Measurements from ENCODE around the gene ST14. TPM values are rescaled to one million over a fixed set of nuclear protein-coding genes. Genes with fewer than 3 reads are reported as not detected.
"Not testable (repeated sequence)": the region's sequence is repeated elsewhere in the genome, so short reads cannot be mapped to it uniquely, and the experiment has no call there.

Gene ST14
- total and polyA plus RNA-seq, 2 experiments from 2014 or later, result not detected

- no peaks in the 10 kb centered on the region for H3K36me3 ChIP-seq (ENCODE audit: low read depth)
- no peak overlapping the region for H3K4me3 ChIP-seq
- in situ Hi-C loops (cut with MboI), result no loop called here
- DNase-seq, result peak; percentile 61
- TF ChIP-seq EZH2 (IDR thresholded peaks at IDR 0.05; ENCODE audit: insufficient read depth, poor library complexity, severe bottlenecking), result no peak
- no peak for TF ChIP-seq EZH2phosphoT487 (IDR thresholded peaks at IDR 0.05; ENCODE audit: insufficient read depth, low read depth)
- peaks cover 8% of the 10 kb centered on the region; the same call in 1 of the 2 replicates for H3K4me1 ChIP-seq (ENCODE audit: insufficient read depth)
- H3K27me3 ChIP-seq (replicated peaks; ENCODE audit: insufficient read depth), result no peaks in the 10 kb centered on the region
- 43 to 44% methylated on average over 3 of the region's 3 CpGs for WGBS, 2 experiments (ENCODE audit: low coverage in 1 of 2, low lambda C conversion rate in 2 of 2, missing lambda C conversion rate in 2 of 2)
- H3K9me2 ChIP-seq (ENCODE audit: insufficient read depth), result no peaks in the 10 kb centered on the region
- no peak overlapping the region for H2AFZ ChIP-seq
- no peak overlapping the region for H3K27ac ChIP-seq
- no peaks in the 10 kb centered on the region for H3F3A ChIP-seq (ENCODE audit: insufficient read depth)
- H3K4me2 ChIP-seq (ENCODE audit: unreplicated experiment), result no peak overlapping the region
- no peaks in the 10 kb centered on the region for H4K20me1 ChIP-seq (ENCODE audit: insufficient read depth)
- no peaks in the 10 kb centered on the region for H3K9me3 ChIP-seq (ENCODE audit: low read depth)
- H3K9ac ChIP-seq, result no peak overlapping the region
- H3K79me2 ChIP-seq (ENCODE audit: insufficient read depth), result peaks cover 41% of the 10 kb centered on the region
These were observed 87.2 kb downstream of the ST14 start for GRCh38 chr11:130246738-130247137.

GRCh38 chr11:130247319-130247718 lies 87.7 kb downstream of the ST14 start:
- Histone ChIP-seq H3K9me3 (ENCODE audit: low read depth) (no peaks in the 10 kb centered on the region), H3K27ac (no peak overlapping the region), H3K27me3 (replicated peaks; ENCODE audit: insufficient read depth) (no peaks in the 10 kb centered on the region), H3K4me3 (no peak overlapping the region), H3K4me1 (ENCODE audit: insufficient read depth) (peaks cover 8% of the 10 kb centered on the region; the same call in 1 of the 2 replicates), H3K79me2 (ENCODE audit: insufficient read depth) (peaks cover 46% of the 10 kb centered on the region), H4K20me1 (ENCODE audit: insufficient read depth) (no peaks in the 10 kb centered on the region), H3K36me3 (ENCODE audit: low read depth) (no peaks in the 10 kb centered on the region), H2AFZ (no peak overlapping the region), H3K9ac (no peak overlapping the region), H3K4me2 (ENCODE audit: unreplicated experiment) (no peak overlapping the region), H3K9me2 (ENCODE audit: insufficient read depth) (no peaks in the 10 kb centered on the region), H3F3A (ENCODE audit: insufficient read depth) (no peaks in the 10 kb centered on the region)
- WGBS, 2 experiments (ENCODE audit: low coverage in 1 of 2, low lambda C conversion rate in 2 of 2, missing lambda C conversion rate in 2 of 2), result 93 to 100% methylated on average over 2 of the region's 2 CpGs
- TF ChIP-seq EZH2phosphoT487 (IDR thresholded peaks at IDR 0.05; ENCODE audit: insufficient read depth, low read depth) (no peak), EZH2 (IDR thresholded peaks at IDR 0.05; ENCODE audit: insufficient read depth, poor library complexity, severe bottlenecking) (no peak)
- in situ Hi-C loops (cut with MboI), result no loop called here
- no peak for DNase-seq

- in situ Hi-C loops (cut with MboI), result no loop called here
- TF ChIP-seq EZH2 (IDR thresholded peaks at IDR 0.05; ENCODE audit: insufficient read depth, poor library complexity, severe bottlenecking), result no peak
- H3K9me2 ChIP-seq (ENCODE audit: insufficient read depth), result no peaks in the 10 kb centered on the region
These were observed 89.8 kb downstream of the ST14 start for GRCh38 chr11:130249371-130249770.

GRCh38 chr11:130249929-130250328 lies 90.3 kb downstream of the ST14 start:
- H3K4me1 ChIP-seq (ENCODE audit: insufficient read depth); H3K9me3 ChIP-seq (ENCODE audit: low read depth); H3K9me2 ChIP-seq (ENCODE audit: insufficient read depth); H3K27ac ChIP-seq; H3F3A ChIP-seq (ENCODE audit: insufficient read depth); H4K20me1 ChIP-seq (ENCODE audit: insufficient read depth); H2AFZ ChIP-seq; H3K4me3 ChIP-seq; in situ Hi-C loops (cut with MboI); H3K27me3 ChIP-seq (replicated peaks; ENCODE audit: insufficient read depth); H3K4me2 ChIP-seq (ENCODE audit: unreplicated experiment); DNase-seq; H3K36me3 ChIP-seq (ENCODE audit: low read depth); H3K9ac ChIP-seq: not testable (repeated sequence)
- H3K79me2 ChIP-seq (ENCODE audit: insufficient read depth), result peaks cover 62% of the 10 kb centered on the region
- WGBS, 2 experiments (ENCODE audit: low coverage in 1 of 2, low lambda C conversion rate in 2 of 2, missing lambda C conversion rate in 2 of 2), result 93 to 96% methylated on average over 5 of the region's 5 CpGs

More at GRCh38 chr11:130249371-130249770, 89.8 kb downstream of the ST14 start:
- Histone ChIP-seq H3K4me1 (ENCODE audit: insufficient read depth) (peaks cover 8% of the 10 kb centered on the region; the same call in 1 of the 2 replicates), H3K4me3 (no peak overlapping the region), H3F3A (ENCODE audit: insufficient read depth) (no peaks in the 10 kb centered on the region), H3K27me3 (replicated peaks; ENCODE audit: insufficient read depth) (no peaks in the 10 kb centered on the region), H3K4me2 (ENCODE audit: unreplicated experiment) (no peak overlapping the region), H3K9ac (no peak overlapping the region), H3K79me2 (ENCODE audit: insufficient read depth) (peaks cover 64% of the 10 kb centered on the region), H3K36me3 (ENCODE audit: low read depth) (no peaks in the 10 kb centered on the region), H3K27ac (no peak overlapping the region), H4K20me1 (ENCODE audit: insufficient read depth) (no peaks in the 10 kb centered on the region), H2AFZ (no peak overlapping the region), H3K9me3 (ENCODE audit: low read depth) (no peaks in the 10 kb centered on the region)
- WGBS, 2 experiments (ENCODE audit: low coverage in 1 of 2, low lambda C conversion rate in 2 of 2, missing lambda C conversion rate in 2 of 2), result 96 to 99% methylated on average over 5 of the region's 5 CpGs
- DNase-seq, result no peak

GRCh38 chr11:130251763-130252162 lies 92.2 kb downstream of the ST14 start:
- H3K4me2 ChIP-seq (ENCODE audit: unreplicated experiment); H3K36me3 ChIP-seq (ENCODE audit: low read depth); H3K9me3 ChIP-seq (ENCODE audit: low read depth); H4K20me1 ChIP-seq (ENCODE audit: insufficient read depth); H3F3A ChIP-seq (ENCODE audit: insufficient read depth); H3K4me3 ChIP-seq; H3K27ac ChIP-seq; H3K9me2 ChIP-seq (ENCODE audit: insufficient read depth); H3K9ac ChIP-seq; DNase-seq; in situ Hi-C loops (cut with MboI); H3K4me1 ChIP-seq (ENCODE audit: insufficient read depth); H2AFZ ChIP-seq; H3K27me3 ChIP-seq (replicated peaks; ENCODE audit: insufficient read depth): not testable (repeated sequence)
- 46 to 52% methylated on average over 1 of the region's 1 CpG for WGBS, 2 experiments (ENCODE audit: low coverage in 1 of 2, low lambda C conversion rate in 2 of 2, missing lambda C conversion rate in 2 of 2)
- peaks cover 59% of the 10 kb centered on the region for H3K79me2 ChIP-seq (ENCODE audit: insufficient read depth)

Small RNAs within 50 kb of the gene (small RNA-seq; reads per million reads assigned to genes)
- gene RF00015 (ENCODE audit: low read depth, low replicate concordance), result not detected

Other genes with a start within 250 kb of the ST14 start
- 4.6 and 5.7 TPM in 2 replicates for gene PRDM10, start 156.9 kb upstream of the ST14 start, total RNA-seq (2014; rRNA removed; shearing (Covaris generic))
- 2.9 TPM in 2 replicates for gene PRDM10, start 156.9 kb upstream of the ST14 start, polyA plus RNA-seq (2016; fragmentation: Nextera tagmentation; extraction: Ambion mirVana)
- 390 and 457 TPM in 2 replicates for gene APLP2, start 89.9 kb upstream of the ST14 start, total RNA-seq (2014; rRNA removed; shearing (Covaris generic))
- 366 and 377 TPM in 2 replicates for gene APLP2, start 89.9 kb upstream of the ST14 start, polyA plus RNA-seq (2016; fragmentation: Nextera tagmentation; extraction: Ambion mirVana)
- 17.4 and 23.6 TPM in 2 replicates for gene ZBTB44, start 155.1 kb downstream of the ST14 start, total RNA-seq (2014; rRNA removed; shearing (Covaris generic))
- 3.4 and 4.1 TPM in 2 replicates for gene ZBTB44, start 155.1 kb downstream of the ST14 start, polyA plus RNA-seq (2016; fragmentation: Nextera tagmentation; extraction: Ambion mirVana)